GM19463 (cell line): Measurements from ENCODE around the gene PDE4C.

ENCODE experiments used
- ATAC-seq: cut with Tn5 transposase; IDR thresholded peaks from one replicate; pipeline ENCODE4 v1.9.1; 2021; ENCODE audit warnings: mild to moderate bottlenecking, moderate library complexity; ENCODE audit not compliant: unreplicated experiment

PDE4C gene

GRCh38 chr19:18202397-18202777 lies 23.9 kb downstream of the PDE4C start:
- ATAC-seq, result no peak

- no peak for ATAC-seq
Observed at GRCh38 chr19:18198374-18198773, 27.9 kb downstream of the PDE4C start.

GRCh38 chr19:18197941-18198340 lies 28.3 kb downstream of the PDE4C start:
- ATAC-seq, result no peak

GRCh38 chr19:18197306-18197705 lies 28.9 kb downstream of the PDE4C start:
- no peak for ATAC-seq

GRCh38 chr19:18196511-18196845 lies 29.8 kb downstream of the PDE4C start:
- ATAC-seq, result no peak

- no peak for ATAC-seq
Observed at GRCh38 chr19:18194554-18195238, 31.5 kb downstream of the PDE4C start.

- ATAC-seq, result no peak
Observed at GRCh38 chr19:18194181-18194530, 32.1 kb downstream of the PDE4C start.

- ATAC-seq, result no peak
Observed at GRCh38 chr19:18193388-18194180, 32.7 kb downstream of the PDE4C start.

- peak; percentile 88 for ATAC-seq
Observed at GRCh38 chr19:18192673-18193387, 33.4 kb downstream of the PDE4C start, which contains the start of gene MPV17L2. TSS of gene MPV17L2 (plus strand) at chr19:18193218. CDS start at chr19:18193282, 64 bp downstream.

- ATAC-seq, result no peak
Observed at GRCh38 chr19:18191640-18192062, 34.6 kb downstream of the PDE4C start.

- ATAC-seq, result no peak
Observed at GRCh38 chr19:18190278-18190677, 36.0 kb downstream of the PDE4C start.

GRCh38 chr19:18185538-18185937 lies 40.7 kb downstream of the PDE4C start:
- ATAC-seq, result no peak

GRCh38 chr19:18183529-18183928 lies 42.7 kb downstream of the PDE4C start:
- no peak for ATAC-seq

GRCh38 chr19:18179957-18180356 lies 46.3 kb downstream of the PDE4C start:
- no peak for ATAC-seq

GRCh38 chr19:18176367-18177310 lies 49.6 kb downstream of the PDE4C start:
- ATAC-seq, result no peak

GRCh38 chr19:18174983-18175382 lies 51.3 kb downstream of the PDE4C start:
- no peak for ATAC-seq
